HG02884 (cell line): ENCODE results near the gene GFPT2.

ENCODE experiments used
- ATAC-seq: cut with Tn5 transposase; IDR thresholded peaks from one replicate; pipeline ENCODE4 v1.9.1; 2021; ENCODE audit warnings: mild to moderate bottlenecking, moderate library complexity; ENCODE audit not compliant: unreplicated experiment

Gene GFPT2

DNA sequence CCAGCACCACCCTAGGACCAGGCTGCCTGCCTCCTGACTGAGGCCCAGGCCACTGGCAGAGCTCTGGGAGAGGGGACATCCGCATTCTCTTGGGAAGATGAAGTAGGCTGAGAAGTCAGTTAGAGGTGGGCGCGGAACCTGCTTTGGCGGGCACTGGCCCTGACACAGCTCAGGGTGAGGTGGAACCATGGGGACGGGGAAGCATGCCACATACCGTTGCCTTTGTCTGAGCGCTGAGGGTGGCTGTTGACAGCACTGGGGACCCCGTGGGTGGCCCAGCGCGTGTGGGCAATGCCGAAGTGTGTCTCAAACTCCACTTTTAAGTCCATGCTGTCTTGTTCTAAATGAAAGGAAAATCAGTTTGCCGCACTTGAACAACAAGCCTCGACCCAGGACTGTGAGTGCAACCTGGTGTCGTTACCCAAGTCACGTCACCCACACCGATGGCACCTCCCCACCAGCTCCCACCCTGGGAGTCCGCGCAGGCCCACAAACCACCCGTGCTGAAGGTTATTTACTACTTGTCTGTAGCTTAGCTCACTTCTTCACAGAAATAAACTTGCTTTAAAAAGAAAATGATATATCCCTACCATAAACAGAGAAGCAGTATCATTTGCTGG lies 17.4 kb downstream of the GFPT2 start:
- no peak for ATAC-seq

DNA sequence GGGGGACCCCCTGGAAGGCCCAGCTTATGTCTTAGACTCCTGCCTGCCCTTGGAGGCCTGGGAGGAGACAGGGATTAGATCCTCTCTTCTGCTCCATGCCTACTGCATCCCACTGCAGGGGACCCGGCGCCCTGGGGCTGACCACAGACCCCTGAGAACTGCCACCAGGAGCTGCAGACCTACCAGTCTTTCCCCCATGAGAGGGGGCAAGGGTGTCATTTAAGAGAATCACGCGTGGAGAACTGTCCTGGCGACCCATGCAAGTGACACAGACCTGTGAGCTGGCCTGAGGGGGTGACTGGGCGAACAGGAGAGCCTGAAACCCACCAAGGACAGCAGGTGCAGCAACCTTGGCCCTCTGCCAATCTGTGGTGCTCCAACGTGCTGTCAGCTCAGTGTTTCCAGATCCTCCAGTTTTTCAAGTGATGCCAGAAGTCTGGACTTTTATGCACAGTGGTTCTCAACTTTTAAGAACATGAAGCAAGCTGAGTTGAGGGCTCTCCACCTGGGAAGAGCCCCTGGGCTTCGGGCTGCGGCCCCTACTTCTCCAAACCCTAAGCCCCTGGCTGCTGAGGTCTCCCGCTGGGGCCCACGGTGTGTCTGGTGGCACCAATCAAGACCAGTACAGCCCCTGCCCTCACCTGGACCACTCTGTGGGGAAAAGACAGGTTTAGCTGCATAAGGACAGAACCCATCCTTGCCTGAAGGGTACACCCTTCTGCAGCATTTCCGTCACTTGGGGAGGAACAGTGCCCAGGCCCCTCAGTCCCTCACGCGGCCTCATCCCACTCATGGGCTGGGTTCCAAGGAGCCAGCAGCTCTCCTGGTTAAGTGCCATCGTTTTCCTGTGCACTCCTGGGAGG lies 18.2 kb downstream of the GFPT2 start:
- ATAC-seq: no peak

DNA sequence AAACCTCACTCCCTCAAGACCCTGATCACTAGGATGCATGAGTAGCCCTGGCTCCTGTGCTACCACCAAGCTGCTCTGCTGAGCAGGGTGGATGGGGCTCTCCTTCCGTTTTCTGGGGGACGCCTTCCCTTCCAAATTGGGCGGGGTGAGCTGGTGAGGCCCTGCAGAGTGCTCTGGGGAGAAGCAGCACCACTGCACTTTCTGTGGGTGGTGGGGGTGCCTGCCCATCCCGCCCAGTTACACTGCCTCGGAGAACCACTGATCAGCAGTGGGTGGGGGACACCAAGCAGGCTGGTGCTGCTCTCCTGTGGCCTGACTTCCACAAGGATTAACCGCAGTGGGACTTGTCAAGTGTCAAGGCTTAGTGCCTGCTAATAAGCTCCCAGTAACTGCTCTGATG lies 19.0 kb downstream of the GFPT2 start:
- ATAC-seq: no peak

DNA sequence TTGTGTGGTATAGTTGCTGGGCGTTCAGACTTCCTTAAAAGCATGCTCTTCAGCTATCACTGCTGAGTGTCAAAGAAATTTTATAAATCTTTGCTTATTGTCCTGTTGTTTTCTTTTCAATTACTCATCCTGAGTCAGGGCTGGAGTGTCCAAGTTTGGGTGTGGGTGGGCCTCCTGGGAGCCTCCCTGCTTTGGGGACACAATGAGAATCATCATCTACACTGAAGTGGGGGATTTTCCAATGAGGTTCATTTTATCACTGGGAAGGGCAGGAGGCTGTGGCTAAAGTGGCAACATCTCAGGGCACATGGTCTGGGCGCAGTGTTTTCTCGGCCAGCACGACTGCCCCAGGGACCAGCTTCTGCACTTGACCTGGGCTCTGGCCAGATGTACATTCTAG lies 19.5 kb downstream of the GFPT2 start:
- ATAC-seq: no peak

DNA sequence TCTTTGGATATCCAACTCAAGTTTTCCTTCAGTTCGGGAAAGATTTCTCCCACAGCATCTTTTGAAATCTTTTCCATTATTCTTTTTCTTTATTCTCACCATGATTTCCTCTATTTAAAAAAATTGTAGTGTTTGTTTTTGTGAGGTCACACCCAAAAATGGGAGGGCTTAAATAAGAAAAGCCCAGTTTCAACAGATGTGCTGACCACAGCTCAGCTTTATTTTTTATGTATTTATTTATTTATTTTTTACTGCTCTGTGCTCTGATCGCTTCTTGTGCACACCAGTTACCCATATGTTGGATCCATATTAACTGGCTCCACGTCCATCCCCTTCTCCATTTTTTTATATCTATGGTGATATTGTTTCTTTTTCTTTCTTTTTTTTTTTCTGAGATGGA lies 20.3 kb downstream of the GFPT2 start:
- no peak for ATAC-seq

DNA sequence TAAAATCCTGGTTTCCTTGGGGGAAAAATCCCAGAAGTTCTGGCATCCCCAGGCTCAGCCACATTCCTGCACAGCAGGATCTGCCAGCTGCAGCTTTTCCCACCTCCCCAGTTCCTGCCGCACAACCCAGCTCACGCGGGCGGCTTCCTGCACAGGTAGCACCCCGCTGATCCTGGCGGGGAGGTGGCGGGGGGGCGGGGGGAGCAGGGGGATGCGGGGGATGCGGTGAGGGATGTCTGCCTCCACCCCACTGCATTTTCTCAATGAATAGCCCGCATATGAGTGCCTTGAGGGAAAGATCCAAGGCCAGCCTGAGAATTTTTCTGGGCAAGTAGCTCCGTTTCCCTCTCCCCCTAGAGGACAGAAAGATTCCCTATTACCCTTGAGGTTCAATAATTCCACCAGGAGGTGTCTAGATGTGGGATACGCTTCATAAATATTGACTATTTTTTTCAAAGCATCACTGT lies 21.1 kb downstream of the GFPT2 start:
- ATAC-seq: no peak

DNA sequence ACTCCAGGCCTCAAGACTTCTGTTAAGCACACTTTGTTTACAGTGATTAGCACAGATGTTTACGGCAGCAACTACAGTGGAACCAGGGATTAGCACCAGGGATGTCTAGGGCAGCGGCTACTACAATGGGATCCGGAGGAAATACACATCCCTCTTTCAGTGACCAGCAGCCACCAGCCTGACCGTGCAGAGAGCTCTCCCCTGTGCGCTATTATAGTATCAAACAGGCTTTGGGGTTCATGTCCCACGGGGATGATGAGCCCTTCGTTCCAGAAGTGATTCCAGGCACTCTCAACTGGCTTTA lies 21.5 kb downstream of the GFPT2 start:
- no peak for ATAC-seq

DNA sequence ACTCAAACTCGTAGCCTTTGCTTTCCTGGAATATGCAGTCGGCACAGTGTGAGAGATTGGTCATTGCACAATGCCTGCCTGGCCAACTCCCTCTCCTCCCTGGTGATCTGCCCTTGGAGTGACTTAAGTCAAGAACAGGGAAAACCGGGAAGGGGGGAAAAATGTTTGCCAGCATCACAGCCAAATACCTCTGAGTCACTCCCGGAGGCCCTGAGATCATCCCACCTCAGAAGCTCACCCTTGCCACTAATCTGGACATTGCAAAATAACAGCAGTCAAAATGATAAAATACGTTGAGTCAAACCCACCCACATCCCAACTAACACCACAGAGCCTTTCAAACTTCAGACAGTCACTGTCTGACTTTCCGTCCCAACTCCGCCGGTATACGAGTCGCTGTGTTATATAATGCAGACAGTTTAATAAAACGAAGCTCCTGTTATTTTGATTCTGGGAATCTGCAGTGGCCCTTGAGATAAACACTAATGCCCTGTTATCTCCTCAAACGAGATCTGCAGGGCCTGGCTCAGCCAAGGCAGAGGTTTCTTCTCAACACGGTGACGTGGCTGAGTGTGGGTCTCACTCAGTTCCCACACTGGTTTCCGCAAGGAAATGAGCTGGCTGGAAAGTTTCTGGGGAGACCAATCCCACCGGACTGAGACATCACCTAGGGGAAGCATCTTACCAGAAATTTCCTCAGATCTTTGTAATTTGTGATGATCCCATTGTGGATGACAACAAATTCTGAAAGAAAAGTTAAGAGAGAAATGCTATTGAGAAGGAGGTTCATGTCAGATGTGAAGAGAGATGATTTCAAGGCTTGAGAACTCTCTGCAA lies 22.1 kb downstream of the GFPT2 start:
- ATAC-seq: no peak

DNA sequence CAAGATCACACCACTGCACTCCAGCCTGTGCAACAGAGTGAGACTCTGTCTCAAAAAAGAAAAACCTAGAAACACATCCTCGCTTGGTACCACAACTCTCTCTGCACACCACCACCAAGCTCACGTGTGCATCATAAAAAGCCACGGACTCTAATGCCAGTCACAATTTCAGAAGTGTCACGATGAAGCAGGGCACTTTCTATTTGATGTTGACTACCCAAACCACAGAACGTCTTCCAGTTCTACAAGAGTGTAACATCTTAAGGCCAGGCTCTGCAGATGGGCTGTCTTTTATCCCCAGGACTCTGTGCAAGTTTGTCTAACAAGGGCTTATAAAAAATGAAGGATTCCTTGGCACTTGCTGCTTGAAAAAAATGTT lies 22.9 kb downstream of the GFPT2 start:
- no peak for ATAC-seq

DNA sequence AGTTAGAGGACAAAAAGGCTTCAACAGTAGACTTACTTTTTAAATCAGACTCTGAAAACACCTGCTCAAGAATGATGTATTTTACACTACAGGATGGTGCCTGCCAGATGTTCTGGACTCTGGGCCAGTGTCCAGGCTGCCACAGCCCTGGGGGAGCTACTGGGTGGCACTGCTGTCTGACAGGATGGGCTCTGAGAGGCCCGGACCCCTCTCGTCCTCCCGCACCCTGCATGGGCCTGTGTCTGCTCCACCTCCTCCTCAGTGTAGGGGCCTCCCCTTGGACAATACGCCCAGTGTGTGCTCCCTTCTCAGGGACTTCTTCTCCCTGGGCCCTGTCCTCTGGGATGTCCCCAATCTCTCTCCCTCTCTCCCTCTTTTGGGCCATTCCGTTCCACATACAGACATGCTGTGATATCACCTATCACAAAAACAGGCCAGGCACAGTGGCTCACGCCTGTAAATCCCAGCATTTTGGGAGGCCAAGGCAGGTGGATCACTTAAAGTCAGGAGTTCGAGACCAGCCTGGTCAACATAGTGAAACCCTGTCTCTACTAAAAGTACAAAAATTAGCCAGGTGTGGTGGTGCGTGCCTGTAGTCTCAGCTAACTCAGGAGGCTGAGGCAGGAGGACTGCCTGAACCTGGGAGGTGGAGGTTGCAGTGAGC lies 23.4 kb downstream of the GFPT2 start:
- no peak for ATAC-seq

DNA sequence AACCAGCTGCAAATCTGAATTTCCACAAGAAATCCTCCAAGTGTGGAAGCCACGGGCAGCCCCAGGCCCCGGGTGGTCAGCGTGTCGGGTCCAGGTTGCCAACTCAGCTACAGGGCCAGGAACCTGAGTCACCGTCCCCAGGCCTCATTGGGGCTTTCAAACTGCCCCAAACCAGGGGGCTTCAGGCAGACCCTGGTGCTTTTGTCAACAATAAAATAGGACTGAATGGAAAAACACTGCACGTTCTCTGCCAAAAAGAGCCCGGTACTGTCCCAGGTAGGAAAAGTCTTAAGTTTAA lies 24.0 kb downstream of the GFPT2 start:
- no peak for ATAC-seq

DNA sequence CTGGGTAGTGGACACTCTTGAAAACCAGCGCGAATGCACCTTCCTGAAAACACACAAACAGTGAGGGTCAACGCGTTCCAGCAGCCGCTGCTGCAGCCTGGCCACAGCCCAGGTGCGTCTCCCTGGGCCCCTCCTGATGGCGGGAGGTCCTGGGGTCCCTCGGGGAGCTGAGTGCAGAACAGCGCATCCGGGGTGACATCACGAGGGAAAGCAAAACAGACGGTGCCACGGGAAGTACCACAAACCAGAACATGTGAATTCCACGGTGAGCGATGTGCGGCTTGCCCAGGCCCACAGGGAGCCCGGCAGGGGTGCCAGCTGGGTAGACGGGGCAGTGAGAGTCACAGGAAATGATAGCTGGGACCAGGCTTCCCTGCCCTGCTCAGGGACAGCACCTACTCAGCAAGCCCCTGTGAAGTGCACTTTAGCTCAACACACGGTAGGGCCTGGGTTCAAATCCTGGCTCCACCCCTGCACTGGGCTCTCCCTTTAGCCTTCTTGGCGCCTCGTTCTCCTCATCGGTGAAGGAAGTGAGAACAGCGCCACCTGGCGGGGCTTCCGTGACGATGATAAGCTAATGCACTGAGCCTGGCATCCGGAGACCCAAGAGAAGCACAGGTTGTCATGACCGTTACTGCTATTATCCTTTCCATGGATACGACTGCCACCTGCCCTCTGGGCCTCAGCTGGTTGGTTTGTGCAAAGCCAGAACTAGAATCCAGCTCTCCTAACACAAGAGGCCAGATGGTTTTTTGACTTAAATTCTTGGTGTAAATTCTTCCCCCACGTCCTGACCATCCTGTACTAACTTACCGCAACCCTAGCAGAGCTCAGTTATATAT lies 24.6 kb downstream of the GFPT2 start:
- peak; percentile 75 for ATAC-seq

DNA sequence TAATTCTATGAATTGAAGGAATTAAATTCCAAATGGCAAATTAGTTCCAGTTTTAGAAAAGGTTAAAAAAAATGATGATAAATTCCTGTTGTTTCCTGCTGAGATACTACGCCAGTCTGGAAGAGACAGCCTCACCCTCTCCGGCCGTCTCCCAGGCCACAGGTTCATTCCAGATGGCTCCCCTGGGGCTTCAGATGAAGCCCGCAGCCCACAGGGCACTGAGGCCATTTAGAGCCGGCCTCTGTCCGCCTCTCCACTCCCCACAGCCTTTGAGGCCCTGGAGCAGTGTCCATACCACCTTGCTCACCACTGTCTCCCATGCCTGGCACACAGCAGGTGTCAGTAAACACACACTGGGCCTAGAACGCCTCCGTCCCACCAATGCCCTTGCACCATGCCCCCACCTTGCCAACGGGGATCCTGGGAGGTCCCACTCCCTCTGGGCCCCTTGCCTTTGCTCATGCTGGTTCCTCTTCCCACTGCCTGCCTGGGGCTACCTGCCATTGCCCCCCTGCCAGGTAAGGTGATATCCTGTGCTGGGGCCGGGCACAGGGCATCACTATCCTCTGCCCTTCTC lies 26.1 kb downstream of the GFPT2 start:
- no peak for ATAC-seq

DNA sequence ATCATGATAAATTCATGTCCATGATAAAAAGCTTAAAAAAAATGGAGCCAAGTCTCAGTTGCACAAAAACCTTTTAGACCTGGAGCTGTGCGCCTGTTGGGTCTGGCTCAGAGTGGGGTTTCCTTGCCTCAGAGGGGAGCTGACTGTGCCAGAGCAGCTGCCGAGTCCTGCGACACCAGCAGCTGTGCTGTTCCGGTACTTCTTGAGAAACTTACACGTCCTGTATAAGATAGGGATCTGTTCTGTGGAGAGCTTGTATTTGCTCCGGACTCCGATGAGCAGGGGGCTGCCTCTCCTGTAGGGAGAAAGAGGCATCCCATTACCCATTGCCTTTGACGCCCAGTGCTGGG lies 28.6 kb downstream of the GFPT2 start:
- ATAC-seq: no peak

DNA sequence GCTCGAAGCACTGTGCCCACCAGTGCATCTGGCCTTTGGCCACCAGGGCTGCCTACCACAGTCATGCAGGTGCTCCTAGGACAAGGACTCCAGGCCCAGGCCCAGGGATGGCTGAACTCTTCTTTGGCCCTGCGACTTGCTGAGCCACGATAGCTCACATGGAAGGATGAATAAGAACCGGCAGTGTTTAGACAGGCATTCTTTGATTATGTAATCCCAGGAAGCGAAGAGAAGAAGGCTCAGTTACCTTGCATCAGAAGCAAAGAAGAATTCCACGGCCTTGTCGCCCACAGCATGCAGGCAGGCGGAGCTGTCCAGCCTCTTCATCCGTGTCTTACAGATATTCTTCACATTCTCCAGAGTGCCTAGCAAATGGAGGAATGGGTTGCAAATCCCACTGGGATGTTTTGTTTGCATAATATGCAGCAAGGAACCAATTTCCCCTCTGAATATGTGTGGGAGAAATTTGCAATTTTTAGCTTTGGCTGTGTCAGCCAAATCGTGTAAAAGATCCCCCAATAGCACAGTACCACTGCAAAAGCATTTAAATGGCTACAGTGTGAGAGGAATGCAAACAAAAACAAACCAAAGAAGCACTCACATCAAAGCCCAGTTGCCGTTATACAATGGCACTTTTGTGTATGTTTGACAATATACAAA lies 29.1 kb downstream of the GFPT2 start:
- no peak for ATAC-seq

DNA sequence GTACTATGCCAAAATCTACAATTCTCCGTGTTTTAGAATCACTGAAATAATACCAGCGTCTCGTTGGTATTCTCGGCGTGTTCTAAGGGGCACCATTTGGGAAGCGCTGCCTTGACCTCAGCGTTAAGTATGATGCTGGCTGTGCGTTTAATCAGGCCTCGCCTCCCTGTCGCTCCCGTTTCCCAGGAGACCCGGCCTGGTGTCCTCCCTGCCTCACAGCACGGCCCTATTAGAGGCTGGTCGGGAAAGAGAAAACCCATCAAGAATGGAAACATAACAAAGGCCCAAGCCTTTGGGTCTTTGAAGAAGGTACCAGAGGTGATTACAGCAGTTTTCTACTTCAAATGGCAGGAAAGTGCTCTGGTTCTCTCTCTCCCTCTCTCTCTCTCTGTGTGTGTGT lies 30.0 kb downstream of the GFPT2 start:
- no peak for ATAC-seq

DNA sequence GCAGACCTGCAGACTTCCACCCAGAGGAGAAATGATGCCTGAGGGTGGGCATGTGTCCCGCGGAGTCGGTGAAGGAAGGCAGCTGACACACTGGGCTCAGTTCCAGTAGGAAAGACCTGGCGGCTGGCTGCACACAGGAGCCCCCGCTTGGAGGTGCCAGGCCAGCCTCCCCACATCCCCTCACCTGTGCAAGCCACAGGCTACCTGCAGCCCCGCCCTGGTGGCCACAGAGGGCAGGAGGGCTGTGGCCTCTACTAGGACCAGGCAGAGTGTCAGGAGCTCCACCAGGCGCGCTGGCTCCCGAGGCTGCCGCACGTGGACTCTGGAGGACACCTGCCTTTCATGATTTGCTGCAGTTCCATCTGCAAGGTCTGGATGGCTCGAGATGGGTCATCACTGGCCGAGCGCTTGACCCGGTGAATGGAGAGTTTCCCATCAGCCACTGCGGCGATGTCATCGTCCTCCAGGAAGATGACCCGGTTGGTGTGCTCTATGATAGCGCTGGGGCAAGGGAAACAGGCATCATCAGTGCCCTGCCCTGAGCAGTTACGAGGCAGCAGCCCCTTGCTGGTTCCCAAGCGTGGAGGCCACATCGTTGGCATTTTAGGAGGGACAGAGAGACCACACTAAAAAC lies 34.6 kb downstream of the GFPT2 start:
- no peak for ATAC-seq

DNA sequence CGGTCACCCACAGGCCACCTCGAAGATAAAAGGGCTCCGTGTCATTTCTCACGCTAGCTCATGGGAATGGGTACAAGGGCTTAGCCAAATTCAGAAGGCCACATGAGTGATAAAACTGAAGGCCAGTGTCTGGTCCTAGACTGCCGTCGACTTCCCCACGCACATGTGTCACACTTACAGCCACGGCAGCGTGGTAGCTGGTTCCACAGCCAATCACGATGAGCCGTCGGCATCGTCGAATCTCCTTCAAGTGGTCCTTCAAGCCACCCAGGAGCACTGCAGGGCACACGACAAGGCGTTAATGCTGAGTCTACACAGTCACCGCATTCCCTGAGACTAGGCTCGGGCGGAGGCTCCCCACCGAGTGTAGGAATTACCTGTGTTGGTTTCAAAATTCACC lies 36.5 kb downstream of the GFPT2 start:
- no peak for ATAC-seq

DNA sequence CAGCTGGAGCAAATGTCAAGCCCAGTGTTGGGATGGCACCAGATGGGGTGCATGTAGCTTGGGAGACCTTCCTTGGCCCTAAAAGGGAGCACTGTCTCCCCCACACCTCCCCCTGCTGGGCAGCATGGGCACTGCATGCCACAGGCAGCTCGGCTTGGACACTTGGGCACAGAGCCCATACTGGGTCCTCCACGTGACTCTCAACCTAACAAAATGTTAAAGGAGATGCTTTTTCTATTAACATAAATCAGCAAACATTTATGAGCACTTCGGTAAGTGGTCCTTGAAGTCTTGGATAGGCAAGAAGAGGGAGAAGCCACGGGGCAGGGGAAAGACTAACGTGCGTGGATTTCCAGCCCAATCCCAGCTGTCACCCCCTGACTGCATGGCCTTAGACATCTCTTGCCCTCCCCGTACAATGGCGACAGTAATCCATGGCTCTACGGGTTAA lies 37.3 kb downstream of the GFPT2 start:
- peak; percentile 63 for ATAC-seq
